NCI-H2196 (cell line): ENCODE measurements around the gene FARS2.
"Not testable (repeated sequence)": the region's sequence is repeated elsewhere in the genome, so short reads cannot be mapped to it uniquely, and the experiment has no call there.

ENCODE experiments used
- DNase-seq: peaks from one replicate; lab custom pipeline; 2025; ENCODE audit not compliant: unreplicated experiment; lab: John Stamatoyannopoulos, UW

FARS2 gene

DNA sequence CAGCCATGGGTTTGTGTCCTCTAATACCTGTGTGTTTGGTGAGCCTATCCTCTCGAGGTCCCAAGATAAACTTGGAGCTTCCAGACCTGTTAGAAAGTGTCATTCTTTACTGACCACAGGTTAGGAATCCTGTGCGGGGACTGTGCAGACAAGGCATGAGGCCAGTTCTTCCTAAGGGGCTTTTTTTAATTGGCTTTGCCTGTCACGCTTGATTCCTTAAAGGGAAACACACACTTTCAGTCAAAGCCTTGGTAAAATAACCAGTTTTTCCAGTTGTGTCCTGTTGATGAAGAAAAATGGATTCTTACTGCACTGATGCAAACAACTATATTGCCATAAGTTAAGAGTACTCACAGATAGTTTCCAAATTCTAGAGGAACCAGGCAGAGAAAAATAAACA is 303.4 kb downstream of the FARS2 start:
- not testable (repeated sequence) for DNase-seq

DNA sequence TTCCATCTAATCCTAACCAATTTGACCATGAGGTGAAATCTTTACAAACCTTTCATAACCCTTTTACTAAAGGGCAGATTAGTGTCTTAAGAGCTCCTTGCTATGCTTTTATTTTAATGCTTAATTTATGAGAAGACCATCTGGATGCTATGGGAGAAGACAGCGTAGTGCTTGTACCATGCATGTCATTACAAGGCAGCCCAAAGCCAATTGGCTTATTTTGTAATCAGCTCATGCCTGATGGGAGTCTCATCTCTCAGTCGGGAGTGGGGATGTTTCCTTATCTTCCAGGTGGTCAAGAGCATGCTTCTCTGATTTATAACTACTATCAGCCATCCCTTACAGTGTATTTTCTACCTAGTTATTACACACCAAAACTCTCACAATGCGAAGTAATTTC is 304.7 kb downstream of the FARS2 start:
- no peak for DNase-seq

DNA sequence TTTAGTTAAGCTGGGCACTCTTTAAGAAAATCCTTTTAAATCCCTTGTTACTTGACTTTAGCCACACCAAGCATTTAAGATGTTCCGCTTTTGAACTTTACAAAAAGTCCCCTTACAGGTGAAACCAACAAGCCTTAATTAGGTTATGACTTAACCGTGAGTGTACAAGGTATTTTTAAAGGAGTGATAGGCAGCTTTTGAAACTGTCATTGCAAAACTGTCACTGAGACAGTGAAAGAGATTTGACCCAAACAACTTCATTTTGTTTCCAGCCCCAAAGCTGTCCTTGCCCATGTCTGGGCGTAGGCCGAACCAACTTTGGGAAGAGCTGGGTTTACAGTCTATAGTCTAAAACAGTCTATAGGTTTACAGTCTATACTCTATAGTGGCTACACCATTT is 305.4 kb downstream of the FARS2 start:
- DNase-seq: no peak

DNA sequence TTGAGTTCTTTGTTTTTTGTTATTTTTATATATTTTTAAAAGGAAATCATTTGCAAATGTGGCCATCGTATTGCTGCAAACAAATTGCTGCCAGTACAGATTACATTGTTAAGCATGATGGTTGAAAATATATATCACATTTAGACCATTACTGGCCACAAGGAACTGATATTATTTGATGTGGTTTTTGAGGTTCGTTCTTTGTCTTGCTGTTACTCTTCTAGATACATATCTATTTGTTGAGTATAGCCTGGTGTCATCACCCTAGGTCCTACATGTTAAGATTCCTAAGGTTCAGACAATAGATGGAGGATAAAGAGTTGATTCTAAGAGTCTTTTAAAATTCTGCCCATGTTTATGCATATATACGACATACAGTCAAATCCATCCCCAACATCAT is 306.0 kb downstream of the FARS2 start:
- no peak for DNase-seq

DNA sequence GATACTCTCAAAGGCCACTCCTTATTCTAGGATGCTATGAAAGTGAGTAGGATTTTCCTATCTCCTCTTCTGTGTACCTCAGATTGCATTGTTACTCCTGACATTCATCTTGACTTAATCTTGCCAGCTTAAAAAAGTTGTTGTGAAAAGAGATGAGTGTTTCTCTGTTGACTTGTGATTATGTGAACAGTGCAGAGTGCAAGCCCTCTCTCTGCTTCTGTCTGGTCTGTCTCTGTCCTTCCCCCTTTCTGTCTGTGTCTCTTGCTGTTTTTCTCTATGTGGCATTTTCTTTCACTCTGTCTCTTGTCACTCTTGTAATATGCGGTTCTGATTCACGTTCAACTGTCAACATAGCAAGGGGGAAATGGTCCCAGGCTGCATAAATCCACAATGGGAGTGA is 306.6 kb downstream of the FARS2 start:
- no peak for DNase-seq

DNA sequence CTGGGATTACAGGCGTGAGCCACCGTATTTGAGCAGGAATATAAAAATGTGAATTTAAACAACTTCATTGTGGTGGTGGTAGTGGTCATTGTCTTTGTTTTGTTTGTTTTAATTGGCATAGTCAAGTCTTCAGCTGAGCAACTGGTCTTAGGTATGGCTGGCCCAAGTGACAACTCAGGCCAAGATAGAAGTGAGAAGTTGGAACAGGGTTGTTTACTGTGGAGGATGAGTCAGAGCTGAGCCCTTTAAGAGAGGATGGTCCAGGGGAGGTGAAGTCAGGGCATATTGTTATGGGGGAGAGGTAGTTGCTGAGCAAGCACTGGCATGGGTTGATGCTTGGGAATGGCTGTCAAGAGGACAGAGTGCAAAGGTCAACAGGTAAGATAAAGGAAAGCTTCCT is 308.2 kb downstream of the FARS2 start:
- no peak for DNase-seq

DNA sequence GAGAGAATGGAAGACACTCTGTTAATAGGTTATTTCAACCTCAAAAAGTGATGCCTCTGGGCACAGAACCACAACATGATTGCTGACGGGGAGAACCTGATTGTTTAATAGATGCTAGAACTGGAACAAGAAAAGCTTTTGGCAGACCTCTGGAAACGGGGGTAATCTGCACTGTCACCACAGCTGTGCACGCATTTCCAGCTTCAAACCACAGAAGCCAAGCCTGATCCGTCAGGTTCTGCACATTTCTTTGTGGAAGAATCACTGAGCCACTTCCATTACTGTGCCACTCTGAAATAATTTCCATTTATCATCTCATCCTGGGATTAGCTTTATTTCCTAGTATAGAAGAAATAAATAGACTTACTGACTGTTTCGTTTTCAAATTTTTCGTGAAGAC is 309.3 kb downstream of the FARS2 start:
- DNase-seq: no peak

DNA sequence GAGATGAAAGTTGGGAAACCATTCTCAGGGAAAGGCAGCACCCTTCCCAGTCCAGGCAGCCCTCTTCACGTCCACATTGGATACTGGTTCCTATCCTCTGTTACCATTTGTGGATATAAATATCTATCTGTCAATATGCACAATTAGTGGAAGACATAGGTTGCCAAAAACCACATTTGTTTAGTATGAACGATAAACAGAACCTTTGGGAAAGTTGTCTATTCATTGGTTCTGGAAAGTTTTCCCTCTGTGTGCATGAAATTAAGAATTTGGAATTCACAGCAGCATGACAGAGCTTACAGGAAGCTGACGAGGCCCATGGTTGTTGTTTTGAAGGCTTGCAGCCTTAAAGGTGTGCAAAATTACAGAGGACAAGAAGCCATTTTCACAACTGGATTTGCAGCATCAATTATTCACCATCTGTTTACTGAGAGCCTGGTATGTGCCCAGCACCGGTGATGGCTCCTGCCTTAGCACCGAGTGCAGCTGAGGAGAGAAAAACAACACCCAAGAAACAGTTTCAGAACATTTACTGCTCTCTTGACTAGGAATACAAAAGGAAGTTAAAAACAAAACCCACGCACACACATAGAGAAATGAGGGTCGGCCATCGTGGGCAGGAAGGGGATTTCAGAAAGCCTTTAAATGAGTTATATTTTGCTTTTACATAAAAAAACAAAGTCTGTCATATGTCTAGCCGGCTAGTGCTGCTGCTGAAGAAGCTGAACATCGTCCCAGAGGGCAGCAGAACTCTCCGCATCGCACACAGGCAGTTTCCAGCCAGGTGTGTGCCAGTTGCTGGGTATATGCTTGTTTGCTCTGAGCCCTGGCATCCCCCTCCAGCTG is 319.6 kb downstream of the FARS2 start:
- no peak for DNase-seq

DNA sequence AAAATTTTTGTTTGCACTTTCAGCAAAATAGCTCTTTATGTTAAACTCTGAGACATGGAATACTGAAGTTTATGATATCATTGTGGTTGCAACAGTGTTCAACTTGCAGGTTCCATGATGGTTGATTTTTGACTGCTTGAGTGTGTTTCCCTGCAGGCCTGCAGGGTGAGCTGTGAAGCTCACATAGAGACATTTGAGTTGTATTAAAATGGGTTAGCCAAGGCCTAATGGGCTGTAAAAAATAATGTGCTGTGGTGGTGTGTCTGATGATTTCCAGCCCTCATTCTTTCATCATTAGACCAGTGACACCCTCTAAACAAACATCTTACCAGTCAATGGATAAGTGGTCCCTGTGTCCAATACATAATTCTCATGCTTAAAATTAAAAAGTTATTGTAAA is 321.4 kb downstream of the FARS2 start:
- DNase-seq: no peak

DNA sequence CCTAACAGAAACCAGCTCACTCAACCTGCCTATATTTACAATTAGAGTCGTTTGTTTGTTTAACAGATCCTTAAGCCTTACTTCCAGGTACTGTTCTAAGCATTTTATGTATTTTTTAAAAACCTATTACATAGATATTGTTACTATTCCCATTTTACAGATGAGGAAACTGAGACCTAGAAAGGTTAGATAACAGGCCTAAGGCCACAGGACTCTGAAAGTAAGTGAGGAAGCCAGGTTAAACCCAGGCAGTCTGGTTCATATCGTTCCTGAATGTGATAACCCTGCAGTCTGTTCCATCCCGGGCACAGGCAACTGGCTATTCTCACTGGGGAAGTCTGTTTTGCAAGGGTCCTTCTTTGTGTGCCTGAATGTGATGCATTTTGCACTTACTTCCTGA is 322.2 kb downstream of the FARS2 start:
- no peak for DNase-seq

DNA sequence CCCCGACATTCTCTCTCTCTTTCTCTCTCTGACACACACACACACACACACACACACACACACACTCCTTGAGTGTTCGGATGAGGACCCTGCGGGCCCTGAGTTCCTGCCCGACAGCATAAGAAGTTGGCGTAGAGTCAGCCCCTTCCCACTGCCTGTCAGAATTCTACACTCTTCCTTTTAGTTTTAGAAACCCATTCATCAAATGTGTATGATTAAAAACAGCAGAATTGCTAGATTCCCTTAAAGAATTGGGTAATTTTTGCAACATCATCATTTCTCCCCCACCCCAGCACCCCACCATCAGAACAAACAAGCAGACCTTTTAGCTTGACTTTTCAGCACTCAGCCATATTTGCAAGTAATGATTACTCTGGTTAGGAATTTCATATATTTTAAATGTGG is 322.8 kb downstream of the FARS2 start:
- DNase-seq: no peak

DNA sequence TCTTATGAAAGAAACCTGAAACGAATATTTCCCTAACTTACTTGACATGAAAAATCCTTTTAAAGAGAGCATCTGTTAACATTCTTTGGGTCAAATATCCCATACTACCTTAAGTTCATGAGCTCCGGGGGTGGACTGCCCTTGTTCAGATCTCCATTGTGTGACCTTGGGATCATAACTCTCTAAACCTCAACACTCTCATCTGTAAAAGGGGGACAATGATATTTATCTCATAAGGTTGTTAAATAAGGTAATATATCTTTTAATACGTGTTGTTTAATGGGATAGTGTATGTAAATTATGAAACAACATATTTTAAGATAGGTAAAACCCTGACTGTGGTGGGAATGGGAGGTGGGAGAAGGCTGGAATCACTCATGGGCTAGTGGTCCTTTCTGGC is 326.3 kb downstream of the FARS2 start:
- no peak for DNase-seq

DNA sequence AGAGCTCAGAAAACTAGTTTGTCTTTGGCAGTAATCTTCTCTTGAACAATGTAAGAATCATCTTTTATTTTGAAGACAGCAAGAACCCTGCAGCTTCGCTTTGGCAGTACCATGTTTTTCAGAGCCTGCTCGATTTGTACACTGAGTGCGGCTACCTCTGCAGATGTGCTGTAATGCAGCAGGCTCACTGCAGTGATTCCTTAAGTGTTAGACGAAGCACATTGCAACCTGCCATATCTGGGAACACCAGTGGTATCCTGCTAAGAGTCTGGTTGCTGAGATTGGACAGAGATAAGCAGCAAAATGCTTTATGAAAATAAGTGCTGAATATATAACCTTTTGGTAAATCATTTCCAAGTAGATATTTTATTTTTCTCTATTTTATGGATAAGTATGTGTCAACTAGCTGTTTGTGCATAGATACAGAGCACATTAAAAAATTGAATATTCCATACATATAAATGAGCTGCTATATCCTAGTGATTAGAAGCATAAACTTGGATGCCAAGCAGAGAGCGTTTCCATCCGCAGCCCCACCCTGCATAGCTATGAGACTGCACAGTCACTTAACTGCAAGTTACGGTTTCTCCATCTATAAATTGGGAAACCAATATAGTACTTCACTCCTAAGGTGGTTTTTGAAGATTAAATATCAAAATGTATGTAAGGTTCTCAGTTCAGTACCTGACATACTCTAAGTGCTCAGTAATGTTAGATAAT is 328.3 kb downstream of the FARS2 start:
- no peak for DNase-seq

DNA sequence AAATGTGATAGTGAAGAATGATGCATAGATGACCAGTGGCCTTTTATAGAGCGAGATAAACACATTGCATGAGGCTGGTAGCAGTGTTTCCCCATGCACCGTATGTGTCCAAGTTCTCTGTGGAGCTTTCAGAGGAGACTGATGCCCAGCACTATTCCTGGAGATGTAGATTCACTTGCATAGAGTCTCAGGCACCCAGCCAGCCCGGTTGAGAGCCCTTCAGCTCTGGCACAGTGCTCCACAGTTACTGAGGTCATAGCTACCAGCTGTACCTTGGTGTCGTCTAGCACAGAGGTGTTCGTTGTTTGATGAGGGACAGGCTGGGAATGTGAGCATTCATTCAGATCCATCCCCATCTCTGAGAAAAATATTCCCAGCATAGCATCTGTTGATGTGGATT is 328.9 kb downstream of the FARS2 start:
- peak; percentile 66 for DNase-seq

DNA sequence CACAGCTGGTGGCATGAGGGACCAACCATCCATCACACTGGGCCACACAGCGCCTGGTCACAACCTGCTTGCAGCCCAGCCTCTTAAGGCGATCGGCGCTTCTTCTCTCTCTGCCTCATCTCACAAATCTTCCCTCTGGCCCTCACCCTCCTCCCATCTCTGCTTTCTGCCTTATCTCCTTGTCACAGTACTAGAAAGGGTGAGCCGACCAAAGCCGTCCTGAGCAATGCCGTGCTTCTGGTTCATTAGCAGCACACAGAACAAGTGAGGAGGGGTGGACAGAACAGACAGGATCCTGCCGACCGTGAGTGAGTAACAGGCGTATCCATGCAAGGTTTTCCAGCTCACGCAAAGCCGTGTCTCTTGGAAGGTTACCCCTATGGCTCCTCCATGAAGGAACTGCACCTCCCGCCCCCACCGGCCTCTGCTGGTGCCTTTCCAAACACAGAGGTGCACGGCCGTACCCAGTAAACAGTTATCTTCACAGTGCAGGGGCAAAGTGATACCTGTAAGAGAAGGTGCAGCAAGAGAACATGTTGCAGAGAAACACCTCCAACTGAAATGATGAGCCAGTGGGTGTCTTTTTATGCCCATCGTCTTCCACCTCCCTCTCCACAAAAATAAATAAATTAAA is 331.7 kb downstream of the FARS2 start:
- no peak for DNase-seq

DNA sequence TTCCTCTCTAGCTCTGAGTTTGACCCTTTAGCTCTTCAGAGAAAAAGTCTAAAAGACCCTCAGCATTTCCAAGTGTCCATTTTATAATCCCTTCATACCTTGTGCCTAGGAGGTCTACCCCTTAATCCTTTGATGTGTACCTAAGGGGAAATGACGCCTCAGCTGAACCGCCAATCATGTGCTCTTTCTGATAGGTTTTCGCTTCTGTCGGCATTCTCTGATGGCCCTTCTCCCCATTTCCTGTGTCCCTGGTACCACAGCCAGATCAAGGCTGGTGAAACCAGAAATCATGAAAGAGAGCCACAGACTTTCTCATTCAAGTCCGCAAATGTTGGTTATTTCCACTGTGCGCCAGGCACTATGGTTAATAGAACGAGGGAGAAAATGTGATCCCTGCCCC is 333.9 kb downstream of the FARS2 start:
- DNase-seq: no peak

DNA sequence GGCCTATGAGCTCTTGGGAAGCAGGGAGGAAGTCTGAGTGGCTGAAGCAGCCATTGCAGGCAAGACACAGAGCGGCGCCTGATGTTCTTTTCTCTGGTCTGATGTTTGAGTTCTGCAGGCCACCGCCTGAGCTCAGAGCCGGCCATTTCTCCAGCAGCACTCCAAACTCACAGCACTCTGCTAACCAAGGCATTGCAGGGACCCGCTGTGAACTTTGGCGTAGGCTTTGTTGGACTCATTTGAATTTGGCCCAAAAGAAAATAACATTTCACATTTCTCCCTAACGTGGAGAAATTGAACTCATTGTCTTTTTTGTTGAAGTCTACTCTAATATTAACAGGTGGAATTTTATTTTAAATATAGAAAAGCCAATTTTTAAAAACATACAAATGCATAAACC is 336.1 kb downstream of the FARS2 start:
- no peak for DNase-seq

DNA sequence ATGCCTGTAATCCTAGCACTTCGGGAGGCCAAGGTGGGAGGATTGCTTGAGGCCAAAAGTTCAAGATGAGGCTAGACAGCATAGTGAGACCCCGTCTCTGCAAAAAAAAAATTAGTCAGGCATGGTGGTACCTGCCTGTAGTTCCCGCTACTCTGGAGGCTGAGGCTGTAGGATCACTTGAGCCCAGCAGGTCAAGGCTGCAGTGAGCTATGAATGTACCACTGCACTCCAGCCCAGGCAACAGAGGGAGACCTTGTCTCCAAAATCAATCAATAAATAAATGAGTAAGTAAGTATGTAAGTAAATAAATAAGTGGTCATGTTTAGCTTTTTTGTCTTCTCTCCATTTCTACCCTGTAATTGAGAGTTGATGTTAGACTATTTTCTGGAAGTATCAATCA is 336.8 kb downstream of the FARS2 start:
- no peak for DNase-seq

DNA sequence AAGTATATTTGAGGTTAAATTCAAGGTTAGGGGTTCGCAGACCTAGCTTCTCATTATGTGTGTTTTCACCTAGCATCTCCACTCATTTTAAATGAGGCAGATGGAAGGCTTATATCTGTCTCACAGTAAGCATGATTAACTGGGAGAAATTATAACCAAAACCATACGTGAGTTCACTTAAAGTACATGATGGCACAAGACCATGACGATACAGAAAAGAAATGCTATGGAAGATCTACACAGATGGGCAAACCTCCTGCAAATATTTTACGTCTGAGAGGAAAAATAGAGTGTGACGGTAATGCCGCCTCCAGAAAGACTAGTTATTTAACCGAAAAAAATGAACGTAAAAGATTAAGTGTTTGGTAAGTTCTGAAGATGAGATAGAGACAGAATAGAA is 337.8 kb downstream of the FARS2 start:
- DNase-seq: no peak

DNA sequence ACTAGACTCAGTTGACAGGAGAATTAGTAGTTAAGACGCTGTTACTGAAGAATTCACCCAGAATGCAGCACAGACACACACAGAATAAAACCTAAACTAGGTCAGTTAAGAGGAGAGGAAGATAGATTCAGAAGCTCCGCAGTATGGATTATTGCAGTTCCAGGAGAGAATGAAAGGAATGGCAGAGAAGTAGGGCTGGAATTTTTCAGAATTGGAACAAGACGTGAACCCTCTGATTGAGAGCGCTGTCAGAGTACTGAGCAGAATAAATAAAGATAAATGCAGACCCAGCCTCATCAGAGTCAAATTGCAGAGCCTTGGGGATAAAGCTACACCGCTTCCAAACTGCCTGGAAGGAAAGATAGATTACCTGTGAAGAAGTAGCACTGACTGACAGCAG is 344.6 kb downstream of the FARS2 start:
- DNase-seq: no peak

DNA sequence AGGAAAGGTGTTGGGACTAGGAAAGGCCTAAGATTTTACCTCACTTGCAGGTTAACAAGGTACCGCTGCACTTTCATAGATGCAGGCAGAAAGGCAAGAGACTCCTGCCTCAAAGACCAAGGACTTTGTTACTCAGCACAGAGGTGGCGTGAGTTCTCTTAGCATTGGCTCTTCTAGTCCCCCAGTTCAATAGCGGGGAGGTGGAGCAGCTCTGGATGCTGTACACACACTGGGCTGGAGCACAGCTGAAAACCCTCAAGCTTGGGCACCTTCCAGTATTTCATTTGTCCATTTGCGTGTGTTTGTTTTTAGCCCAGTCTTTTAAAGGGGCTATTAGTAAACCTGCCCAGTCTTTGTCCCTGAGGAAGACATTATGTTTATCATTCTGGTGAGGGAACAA is 345.2 kb downstream of the FARS2 start:
- peak; percentile 4 for DNase-seq

DNA sequence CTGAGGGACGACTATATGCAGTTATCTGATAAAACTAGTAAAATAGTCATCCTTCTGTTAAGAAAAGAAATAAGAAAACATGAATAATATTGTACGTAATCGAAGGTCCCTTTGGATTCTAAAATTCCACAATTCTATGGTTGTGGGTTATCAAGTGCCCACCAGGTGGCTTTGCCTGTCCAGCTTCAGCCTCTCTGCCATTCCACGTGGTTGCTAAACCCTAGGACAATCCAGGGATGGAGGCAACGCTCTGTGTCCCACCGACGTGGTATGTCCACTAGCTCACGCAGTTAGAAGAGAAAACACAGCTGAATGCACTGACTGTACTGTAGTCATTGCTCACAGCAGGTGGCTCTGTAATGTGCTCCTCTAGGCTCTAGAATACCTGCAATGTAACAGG is 349.3 kb downstream of the FARS2 start:
- no peak for DNase-seq
